Neutrophil (primary cell): Measurements from ENCODE around the gene UST.

Experiments used
- H3K27ac ChIP-seq: fragments of 200-600 bp; sonication (generic); 2 replicates; pipeline ENCODE4 v1.5.1; 2016; ENCODE audit warnings: mild to moderate bottlenecking, moderate library complexity
- H3K27me3 ChIP-seq: fragments of 200-600 bp; sonication (generic); 2 replicates; pipeline ENCODE4 v1.6.0; 2016; ENCODE audit warnings: mild to moderate bottlenecking
- H3K36me3 ChIP-seq: fragments of 200-600 bp; sonication (generic); 2 replicates; pipeline ENCODE4 v1.5.1; 2017
- H3K4me1 ChIP-seq, 2 experiments: fragments of 200-600 bp in 1 of 2; sonication (generic) in 1 of 2; 1 replicate in 1 of 2; 2 replicates in 1 of 2; pipeline versions ENCODE4 v1.5.1 to v1.6.1; 2013 to 2016; ENCODE audit warnings: low read depth in 1 of 2, low read length in 1 of 2, mild to moderate bottlenecking in 1 of 2, moderate library complexity in 1 of 2; ENCODE audit not compliant: control insufficient read depth in 1 of 2, insufficient read depth in 1 of 2
- H3K4me3 ChIP-seq, 2 experiments: fragments of 200-600 bp in 1 of 2; sonication (generic) in 1 of 2; 1 replicate in 1 of 2; 2 replicates in 1 of 2; pipeline ENCODE4 v1.5.1; 2013 to 2016; ENCODE audit warnings: low read depth in 1 of 2, low read length in 1 of 2, mild to moderate bottlenecking in 1 of 2, moderate library complexity in 1 of 2
- H3K9me3 ChIP-seq: fragments of 200-600 bp; sonication (generic); 2 replicates; pipeline ENCODE4 v1.5.1; 2016
- CTCF ChIP-seq: fragments of 200-600 bp; sonication (generic); IDR thresholded peaks from 2 replicates; pipeline ENCODE4 v1.5.1; 2016; ENCODE audit warnings: antibody characterized with exemption

UST gene

GRCh38 chr6:149079456-149079855 lies 332.6 kb downstream of the UST start:
- Histone ChIP-seq H3K27me3 (peaks cover 5% of the 10 kb centered on the region), H3K4me1 (peaks cover 0 to 9% of the 10 kb centered on the region in 2 experiments), H3K9me3 (no peaks in the 10 kb centered on the region), H3K27ac (no peak overlapping the region), H3K4me3 (no peak overlapping the region), H3K36me3 (no peaks in the 10 kb centered on the region)
- TF ChIP-seq CTCF: no peak

- Histone ChIP-seq H3K36me3 (no peaks in the 10 kb centered on the region), H3K4me3 (no peak overlapping the region), H3K9me3 (no peaks in the 10 kb centered on the region), H3K27ac (no peak overlapping the region), H3K4me1 (peaks cover 0 to 9% of the 10 kb centered on the region in 2 experiments), H3K27me3 (peaks cover 5% of the 10 kb centered on the region)
- TF ChIP-seq CTCF: no peak
These were observed 333.2 kb downstream of the UST start for GRCh38 chr6:149079911-149080491.

- no peak overlapping the region for H3K4me3 ChIP-seq
- no peaks in the 10 kb centered on the region for H3K9me3 ChIP-seq
- H3K27ac ChIP-seq: no peak overlapping the region
- TF ChIP-seq CTCF: no peak
- H3K36me3 ChIP-seq: no peaks in the 10 kb centered on the region
- H3K27me3 ChIP-seq: peaks cover 3% of the 10 kb centered on the region
- H3K4me1 ChIP-seq: peaks cover 0 to 12% of the 10 kb centered on the region in 2 experiments
These were observed 333.7 kb downstream of the UST start for GRCh38 chr6:149080511-149080910.

- no peaks in the 10 kb centered on the region for H3K27me3 ChIP-seq
- H3K27ac ChIP-seq: no peak overlapping the region
- no peaks in the 10 kb centered on the region for H3K9me3 ChIP-seq
- no peak overlapping the region for H3K4me3 ChIP-seq
- peaks cover 0 to 12% of the 10 kb centered on the region in 2 experiments for H3K4me1 ChIP-seq
- TF ChIP-seq CTCF: no peak
- no peaks in the 10 kb centered on the region for H3K36me3 ChIP-seq
These were observed 334.5 kb downstream of the UST start for GRCh38 chr6:149081281-149081680.

- peak; percentile 65 for TF ChIP-seq CTCF
- Histone ChIP-seq H3K27me3 (no peaks in the 10 kb centered on the region), H3K4me1 (peaks cover 0 to 12% of the 10 kb centered on the region in 2 experiments), H3K36me3 (no peaks in the 10 kb centered on the region), H3K27ac (no peak overlapping the region), H3K4me3 (no peak overlapping the region), H3K9me3 (no peaks in the 10 kb centered on the region)
These were observed 335.5 kb downstream of the UST start for GRCh38 chr6:149082320-149082719.
